K562 (cell line): ENCODE data around the gene ZNF831. TPM values are rescaled to one million over a fixed set of nuclear protein-coding genes. Genes with fewer than 3 reads are reported as not detected.

ENCODE experiments used
- ATAC-seq: fragments of 200-7000 bp; cut with Tn5 transposase; 3 replicates; pipeline ENCODE4 v1.9.1; 2020; ENCODE audit warnings: moderate library complexity
- BruUV-seq: library from RNA; stranded (reverse); fragments of 400-500 nt; replicated peaks from 2 replicates; lab custom pipeline; 2021; lab: Mats Ljungman, UMichigan
- CTCF ChIA-PET: fragments of 300-600 bp; formaldehyde crosslinking; extraction: SDS; loops from one replicate; lab custom pipeline; 2021; ENCODE audit warnings: low intra/inter-chr PET ratio; lab: Yijun Ruan, JAX
- POLR2A ChIA-PET: fragments of 300-600, 350-650 bp; sonication (Branson Sonifier 250); formaldehyde crosslinking; extraction: SDS; loops from one replicate; lab custom pipeline; 2021; ENCODE audit warnings: antibody characterized with exemption, inconsistent platforms; lab: Yijun Ruan, JAX
- DNase-seq, 4 experiments: peaks; one replicate each; pipeline versions ENCODE4 v3.0.0 to v3.0.0-alpha.2; 2011 to 2018; ENCODE audit warnings: low spot score in 3 of 4, mixed read lengths in 3 of 4; ENCODE audit errors: extremely low read depth in 1 of 4
- FAIRE-seq: peaks from 2 replicates; lab custom pipeline; 2011; peaks lifted over from hg19 to GRCh38; lab: Jason Lieb, UNC
- H2AFZ ChIP-seq: 2 replicates; pipeline ENCODE4 v1.6.0; 2011; ENCODE audit warnings: low read depth, low read length, control low read depth, inconsistent platforms
- H3K27ac ChIP-seq: fragments of 200-600 bp; 3 replicates; pipeline ENCODE4 v1.8.0; 2011; ENCODE audit warnings: low read depth, mild to moderate bottlenecking, control low read depth, inconsistent platforms, low read length, moderate library complexity, mixed read lengths; ENCODE audit errors: extremely low read depth
- H3K27me3 ChIP-seq, 2 experiments: fragments of 300-600 bp in 1 of 2; 2 replicates in 1 of 2; 3 replicates in 1 of 2; pipeline versions ENCODE4 v1.6.0 to v1.8.0; 2011; ENCODE audit warnings: inconsistent platforms in 2 of 2, low read length in 2 of 2, mild to moderate bottlenecking in 1 of 2, mixed read lengths in 1 of 2, moderate library complexity in 1 of 2; ENCODE audit not compliant: control insufficient read depth in 2 of 2, insufficient read depth in 2 of 2
- H3K36me3 ChIP-seq: fragments of 300-600 bp; 3 replicates; pipeline ENCODE4 v1.8.0; 2011; ENCODE audit warnings: mild to moderate bottlenecking, low read length, inconsistent platforms; ENCODE audit not compliant: control insufficient read depth, insufficient read depth
- H3K4me1 ChIP-seq, 2 experiments: fragments of 200-600 bp in 1 of 2; replicated peaks in 1 of 2; 2 replicates in 1 of 2; 3 replicates in 1 of 2; pipeline versions ENCODE4 v1.5.1 to v1.8.0; 2011; ENCODE audit warnings: inconsistent platforms in 2 of 2, low read length in 2 of 2, mild to moderate bottlenecking in 1 of 2, mixed read lengths in 1 of 2, moderate library complexity in 1 of 2; ENCODE audit not compliant: control insufficient read depth in 2 of 2, insufficient read depth in 2 of 2
- H3K4me2 ChIP-seq: 2 replicates; pipeline ENCODE4 v1.6.1; 2011; ENCODE audit warnings: low read length, control low read depth, inconsistent platforms, mixed read lengths; ENCODE audit not compliant: insufficient read depth
- H3K4me3 ChIP-seq: fragments of 200-600 bp; sonication (generic), shearing (Covaris generic); 2 replicates; pipeline ENCODE4 v1.5.1; 2016; ENCODE audit warnings: control low read depth, inconsistent platforms
- H3K79me2 ChIP-seq: fragments of 200-600 bp; 3 replicates; pipeline ENCODE4 v1.8.0; 2011; ENCODE audit warnings: low read length, inconsistent platforms; ENCODE audit not compliant: control insufficient read depth, insufficient read depth
- H3K9ac ChIP-seq, 2 experiments: 2 replicates each; pipeline versions ENCODE4 v1.6.0 to v1.6.1; 2011; ENCODE audit warnings: low read depth in 2 of 2, low read length in 2 of 2, control low read depth in 1 of 2, inconsistent platforms in 1 of 2, mild to moderate bottlenecking in 1 of 2, mixed read lengths in 1 of 2; ENCODE audit not compliant: insufficient read depth in 1 of 2
- H3K9me1 ChIP-seq: one replicate; pipeline ENCODE4 v1.6.0; 2011; ENCODE audit warnings: inconsistent platforms, mild to moderate bottlenecking, low read length, moderate library complexity; ENCODE audit not compliant: control insufficient read depth, insufficient read depth
- H3K9me3 ChIP-seq: replicated peaks from 2 replicates; pipeline ENCODE4 v1.5.1; 2011; ENCODE audit warnings: low read depth, low read length, inconsistent platforms; ENCODE audit not compliant: control insufficient read depth, insufficient read depth
- H4K20me1 ChIP-seq: replicated peaks from 2 replicates; pipeline ENCODE4 v1.6.1; 2011; ENCODE audit warnings: low read length, inconsistent platforms, mixed read lengths; ENCODE audit not compliant: control insufficient read depth, insufficient read depth
- ESRRB ChIP-seq: fragments of 250-450 bp; sonication (Bioruptor Pico); IDR thresholded peaks from 2 replicates; pipeline ENCODE4 v1.5.0; 2020; ENCODE audit warnings: mild to moderate bottlenecking, moderate library complexity, borderline replicate concordance
- HDAC3 ChIP-seq: fragments of 450-650 bp; IDR thresholded peaks from 2 replicates; pipeline ENCODE4 v1.6.1; 2018; ENCODE audit warnings: borderline replicate concordance, mild to moderate bottlenecking, moderate library complexity; ENCODE audit not compliant: partially characterized antibody
- ZNF324 ChIP-seq: fragments of 250-450 bp; sonication (Bioruptor Pico); IDR thresholded peaks from 2 replicates; pipeline ENCODE4 v1.4.0; 2020; ENCODE audit warnings: mild to moderate bottlenecking
- WGBS: fragments of 100-300 bp; shearing (Covaris generic); methylation state at CpG from one replicate; pipeline ENCODE4 v1.1.6; 2016; ENCODE audit warnings: low coverage, mixed read lengths; ENCODE audit not compliant: insufficient coverage; ENCODE audit errors: missing lambda C conversion rate; 5-methylcytosine and 5-hydroxymethylcytosine counted together
- in situ Hi-C: fragments of 300-500 bp; cut with MboI; formaldehyde crosslinking; loops from 4 replicates; pipeline ENCODE4 v1.15.0; 2018; ENCODE audit warnings: inconsistent platforms, mixed read lengths
- intact Hi-C: fragments of 100-400 bp; cut with micrococcal nuclease; formaldehyde crosslinking; loops from 2 replicates; pipeline ENCODE4 v1.14.2; 2022
- polyA plus RNA-seq, 8 experiments: library from polyadenylated mRNA; depleted of rRNA in 4 of 8; stranded (reverse) in 5 of 8; unstranded in 3 of 8; fragments of >200 nt; fragmentation: Nextera tagmentation in 2 of 8; fragmentation: Illumina TruSeq in 1 of 8; extraction: Ambion mirVana in 2 of 8; extraction: Trizol in 1 of 8; gene quantifications; 2 replicates each; pipeline versions ENCODE4 v1.2.1 to v1.2.3, GENCODE V29; 2011 to 2014; ENCODE audit warnings: inconsistent platforms in 1 of 8, missing spikeins in 1 of 8
- total RNA-seq, 7 experiments: library from RNA; depleted of rRNA in 6 of 7; stranded (reverse); fragments of >200 nt in 6 of 7; fragmentation: Illumina TruSeq in 2 of 7; extraction: Trizol in 2 of 7; gene quantifications; 2 replicates each; pipeline versions ENCODE4 v1.2.1 to v1.2.3, GENCODE V29; 2011 to 2021; ENCODE audit warnings: low replicate concordance in 1 of 7
- TF ChIP-seq, protein P1 (sequence below): fragments of 200-600 bp; sonication (generic); IDR thresholded peaks from one replicate; pipeline ENCODE4 v1.6.1; 2012; ENCODE audit warnings: mild to moderate bottlenecking, low read depth, low read length, inconsistent platforms

Gene ZNF831
- total and polyA plus RNA-seq, 9 of the 15 experiments (the other 6 are each of a cell fraction or from before 2014, with no cell fraction given) = not detected

DNA sequence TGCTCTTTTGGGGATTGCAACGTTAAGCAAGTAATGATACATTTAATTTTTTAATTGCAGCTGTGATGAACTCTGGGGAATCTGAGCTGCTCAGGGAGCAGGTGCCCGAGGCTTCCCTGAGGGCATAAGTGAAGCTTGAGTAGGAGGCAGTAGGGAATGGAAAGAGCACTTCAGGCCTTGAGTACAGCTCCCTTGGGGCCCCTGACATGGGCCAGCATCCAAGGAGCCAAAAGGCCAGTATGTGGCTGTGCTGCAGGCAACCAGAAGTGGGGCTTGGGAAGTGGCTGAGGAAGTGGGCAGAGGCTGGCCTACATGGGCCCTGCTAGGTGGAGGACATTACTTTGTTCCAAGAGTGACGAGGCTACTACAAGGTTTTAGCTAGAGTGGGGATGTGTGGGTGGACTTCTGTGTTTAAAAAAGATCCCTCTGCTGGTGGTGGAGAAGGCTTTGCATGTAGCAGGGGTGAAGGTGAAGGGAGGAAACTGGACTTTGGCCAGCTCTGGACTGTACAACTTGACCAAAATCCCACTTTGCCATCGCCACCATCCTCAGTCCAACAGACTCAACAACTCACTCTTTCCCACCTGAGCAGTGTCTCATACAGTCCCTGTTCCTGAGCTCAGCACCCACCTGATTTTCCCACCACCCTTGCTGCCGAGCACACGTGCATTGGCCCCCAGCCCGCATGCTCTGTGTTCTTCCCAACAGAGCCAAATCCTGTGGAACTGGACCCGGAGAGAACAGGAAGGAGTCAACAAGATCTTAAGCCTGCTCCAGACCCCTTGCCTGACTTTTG lies 10.9 kb upstream of the ZNF831 start:
- POLR2A ChIA-PET = interaction anchor here (0.6 kb wide), 1 partner anchor 50 kb away, joined by 4 read pairs; no protein-coding TSS in a partner anchor
- H3K9ac ChIP-seq = no peak overlapping the region

More for the DNA sequence above, 10.9 kb upstream of the ZNF831 start:
- Histone ChIP-seq H3K9me1 (no peaks in the 10 kb centered on the region), H3K4me2 (no peak overlapping the region), H3K27ac (no peak overlapping the region), H3K36me3 (no peaks in the 10 kb centered on the region), H3K9me3 (no peaks in the 10 kb centered on the region), H3K4me3 (no peak overlapping the region), H3K4me1 (no peaks in the 10 kb centered on the region), H3K79me2 (no peaks in the 10 kb centered on the region), H4K20me1 (peaks cover 25% of the 10 kb centered on the region), H2AFZ (no peak overlapping the region), H3K27me3 (peaks cover 27 to 63% of the 10 kb centered on the region in 2 experiments)
- DNase-seq = no peak
- CTCF ChIA-PET = no interaction called here
- in situ Hi-C loops = no loop called here
- WGBS = 2% methylated on average over 8 of the region's 8 CpGs
- intact Hi-C loops = no loop called here
- TF ChIP-seq ZNF324 (CRISPR knock-in tag) = no peak
- no peak for TF ChIP-seq HDAC3
- TF ChIP-seq ESRRB = no peak
- TF ChIP-seq, protein P1, sequence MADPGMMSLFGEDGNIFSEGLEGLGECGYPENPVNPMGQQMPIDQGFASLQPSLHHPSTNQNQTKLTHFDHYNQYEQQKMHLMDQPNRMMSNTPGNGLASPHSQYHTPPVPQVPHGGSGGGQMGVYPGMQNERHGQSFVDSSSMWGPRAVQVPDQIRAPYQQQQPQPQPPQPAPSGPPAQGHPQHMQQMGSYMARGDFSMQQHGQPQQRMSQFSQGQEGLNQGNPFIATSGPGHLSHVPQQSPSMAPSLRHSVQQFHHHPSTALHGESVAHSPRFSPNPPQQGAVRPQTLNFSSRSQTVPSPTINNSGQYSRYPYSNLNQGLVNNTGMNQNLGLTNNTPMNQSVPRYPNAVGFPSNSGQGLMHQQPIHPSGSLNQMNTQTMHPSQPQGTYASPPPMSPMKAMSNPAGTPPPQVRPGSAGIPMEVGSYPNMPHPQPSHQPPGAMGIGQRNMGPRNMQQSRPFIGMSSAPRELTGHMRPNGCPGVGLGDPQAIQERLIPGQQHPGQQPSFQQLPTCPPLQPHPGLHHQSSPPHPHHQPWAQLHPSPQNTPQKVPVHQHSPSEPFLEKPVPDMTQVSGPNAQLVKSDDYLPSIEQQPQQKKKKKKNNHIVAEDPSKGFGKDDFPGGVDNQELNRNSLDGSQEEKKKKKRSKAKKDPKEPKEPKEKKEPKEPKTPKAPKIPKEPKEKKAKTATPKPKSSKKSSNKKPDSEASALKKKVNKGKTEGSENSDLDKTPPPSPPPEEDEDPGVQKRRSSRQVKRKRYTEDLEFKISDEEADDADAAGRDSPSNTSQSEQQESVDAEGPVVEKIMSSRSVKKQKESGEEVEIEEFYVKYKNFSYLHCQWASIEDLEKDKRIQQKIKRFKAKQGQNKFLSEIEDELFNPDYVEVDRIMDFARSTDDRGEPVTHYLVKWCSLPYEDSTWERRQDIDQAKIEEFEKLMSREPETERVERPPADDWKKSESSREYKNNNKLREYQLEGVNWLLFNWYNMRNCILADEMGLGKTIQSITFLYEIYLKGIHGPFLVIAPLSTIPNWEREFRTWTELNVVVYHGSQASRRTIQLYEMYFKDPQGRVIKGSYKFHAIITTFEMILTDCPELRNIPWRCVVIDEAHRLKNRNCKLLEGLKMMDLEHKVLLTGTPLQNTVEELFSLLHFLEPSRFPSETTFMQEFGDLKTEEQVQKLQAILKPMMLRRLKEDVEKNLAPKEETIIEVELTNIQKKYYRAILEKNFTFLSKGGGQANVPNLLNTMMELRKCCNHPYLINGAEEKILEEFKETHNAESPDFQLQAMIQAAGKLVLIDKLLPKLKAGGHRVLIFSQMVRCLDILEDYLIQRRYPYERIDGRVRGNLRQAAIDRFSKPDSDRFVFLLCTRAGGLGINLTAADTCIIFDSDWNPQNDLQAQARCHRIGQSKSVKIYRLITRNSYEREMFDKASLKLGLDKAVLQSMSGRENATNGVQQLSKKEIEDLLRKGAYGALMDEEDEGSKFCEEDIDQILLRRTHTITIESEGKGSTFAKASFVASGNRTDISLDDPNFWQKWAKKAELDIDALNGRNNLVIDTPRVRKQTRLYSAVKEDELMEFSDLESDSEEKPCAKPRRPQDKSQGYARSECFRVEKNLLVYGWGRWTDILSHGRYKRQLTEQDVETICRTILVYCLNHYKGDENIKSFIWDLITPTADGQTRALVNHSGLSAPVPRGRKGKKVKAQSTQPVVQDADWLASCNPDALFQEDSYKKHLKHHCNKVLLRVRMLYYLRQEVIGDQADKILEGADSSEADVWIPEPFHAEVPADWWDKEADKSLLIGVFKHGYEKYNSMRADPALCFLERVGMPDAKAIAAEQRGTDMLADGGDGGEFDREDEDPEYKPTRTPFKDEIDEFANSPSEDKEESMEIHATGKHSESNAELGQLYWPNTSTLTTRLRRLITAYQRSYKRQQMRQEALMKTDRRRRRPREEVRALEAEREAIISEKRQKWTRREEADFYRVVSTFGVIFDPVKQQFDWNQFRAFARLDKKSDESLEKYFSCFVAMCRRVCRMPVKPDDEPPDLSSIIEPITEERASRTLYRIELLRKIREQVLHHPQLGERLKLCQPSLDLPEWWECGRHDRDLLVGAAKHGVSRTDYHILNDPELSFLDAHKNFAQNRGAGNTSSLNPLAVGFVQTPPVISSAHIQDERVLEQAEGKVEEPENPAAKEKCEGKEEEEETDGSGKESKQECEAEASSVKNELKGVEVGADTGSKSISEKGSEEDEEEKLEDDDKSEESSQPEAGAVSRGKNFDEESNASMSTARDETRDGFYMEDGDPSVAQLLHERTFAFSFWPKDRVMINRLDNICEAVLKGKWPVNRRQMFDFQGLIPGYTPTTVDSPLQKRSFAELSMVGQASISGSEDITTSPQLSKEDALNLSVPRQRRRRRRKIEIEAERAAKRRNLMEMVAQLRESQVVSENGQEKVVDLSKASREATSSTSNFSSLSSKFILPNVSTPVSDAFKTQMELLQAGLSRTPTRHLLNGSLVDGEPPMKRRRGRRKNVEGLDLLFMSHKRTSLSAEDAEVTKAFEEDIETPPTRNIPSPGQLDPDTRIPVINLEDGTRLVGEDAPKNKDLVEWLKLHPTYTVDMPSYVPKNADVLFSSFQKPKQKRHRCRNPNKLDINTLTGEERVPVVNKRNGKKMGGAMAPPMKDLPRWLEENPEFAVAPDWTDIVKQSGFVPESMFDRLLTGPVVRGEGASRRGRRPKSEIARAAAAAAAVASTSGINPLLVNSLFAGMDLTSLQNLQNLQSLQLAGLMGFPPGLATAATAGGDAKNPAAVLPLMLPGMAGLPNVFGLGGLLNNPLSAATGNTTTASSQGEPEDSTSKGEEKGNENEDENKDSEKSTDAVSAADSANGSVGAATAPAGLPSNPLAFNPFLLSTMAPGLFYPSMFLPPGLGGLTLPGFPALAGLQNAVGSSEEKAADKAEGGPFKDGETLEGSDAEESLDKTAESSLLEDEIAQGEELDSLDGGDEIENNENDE = no peak
- BruUV-seq = no TSS peak
- ATAC-seq = no peak
- FAIRE-seq = no peak
